Activated gamma-delta T cell treated with Interleukin-2 at 50 U/mL for 16 hours (primary cell): ENCODE measurements around the gene BCAM.
"Not testable (repeated sequence)": the region's sequence is repeated elsewhere in the genome, so short reads cannot be mapped to it uniquely, and the experiment has no call there.

Source experiments
- DNase-seq: peaks from one replicate; pipeline ENCODE4 v3.0.0-alpha.2; 2020

Gene BCAM

DNA sequence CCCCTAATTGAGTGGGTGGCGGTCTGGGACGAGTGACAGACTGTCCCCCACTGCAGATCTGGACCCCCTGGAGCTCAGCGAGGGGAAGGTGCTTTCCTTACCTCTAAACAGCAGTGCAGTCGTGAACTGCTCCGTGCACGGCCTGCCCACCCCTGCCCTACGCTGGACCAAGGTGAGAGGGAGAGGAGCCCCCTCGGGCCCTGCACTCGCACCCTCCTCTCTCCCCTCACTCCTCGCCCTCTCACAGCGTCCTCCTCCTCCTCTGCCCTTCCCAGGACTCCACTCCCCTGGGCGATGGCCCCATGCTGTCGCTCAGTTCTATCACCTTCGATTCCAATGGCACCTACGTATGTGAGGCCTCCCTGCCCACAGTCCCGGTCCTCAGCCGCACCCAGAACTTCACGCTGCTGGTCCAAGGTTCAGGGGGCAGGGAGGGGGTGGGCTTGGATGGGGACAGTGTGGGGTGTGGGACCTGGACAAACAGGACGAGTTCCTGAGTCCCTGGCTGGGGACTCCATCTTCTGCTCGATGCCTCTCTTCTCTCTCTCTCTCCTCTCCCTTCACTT lies 9.6 kb downstream of the BCAM start:
- no peak for DNase-seq

DNA sequence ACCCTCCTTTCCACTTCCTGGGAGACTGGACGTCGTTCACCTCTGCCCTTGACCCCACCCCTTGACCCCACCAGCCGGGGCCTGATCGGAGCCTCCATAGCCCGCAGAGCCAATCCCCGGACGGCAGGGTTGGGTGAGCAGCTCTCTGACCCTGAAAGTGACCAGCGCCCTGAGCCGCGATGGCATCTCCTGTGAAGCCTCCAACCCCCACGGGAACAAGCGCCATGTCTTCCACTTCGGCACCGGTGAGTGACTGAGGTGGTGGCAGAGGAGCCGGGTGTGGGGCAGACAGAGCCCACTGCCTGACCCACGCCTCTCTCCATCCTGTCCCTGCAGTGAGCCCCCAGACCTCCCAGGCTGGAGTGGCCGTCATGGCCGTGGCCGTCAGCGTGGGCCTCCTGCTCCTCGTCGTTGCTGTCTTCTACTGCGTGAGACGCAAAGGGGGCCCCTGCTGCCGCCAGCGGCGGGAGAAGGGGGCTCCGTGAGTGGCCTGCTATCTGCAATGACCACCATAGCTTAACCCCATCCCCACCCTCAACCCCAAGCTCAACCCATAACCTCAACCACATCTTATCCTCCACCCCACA lies 10.4 kb downstream of the BCAM start:
- DNase-seq = no peak

DNA sequence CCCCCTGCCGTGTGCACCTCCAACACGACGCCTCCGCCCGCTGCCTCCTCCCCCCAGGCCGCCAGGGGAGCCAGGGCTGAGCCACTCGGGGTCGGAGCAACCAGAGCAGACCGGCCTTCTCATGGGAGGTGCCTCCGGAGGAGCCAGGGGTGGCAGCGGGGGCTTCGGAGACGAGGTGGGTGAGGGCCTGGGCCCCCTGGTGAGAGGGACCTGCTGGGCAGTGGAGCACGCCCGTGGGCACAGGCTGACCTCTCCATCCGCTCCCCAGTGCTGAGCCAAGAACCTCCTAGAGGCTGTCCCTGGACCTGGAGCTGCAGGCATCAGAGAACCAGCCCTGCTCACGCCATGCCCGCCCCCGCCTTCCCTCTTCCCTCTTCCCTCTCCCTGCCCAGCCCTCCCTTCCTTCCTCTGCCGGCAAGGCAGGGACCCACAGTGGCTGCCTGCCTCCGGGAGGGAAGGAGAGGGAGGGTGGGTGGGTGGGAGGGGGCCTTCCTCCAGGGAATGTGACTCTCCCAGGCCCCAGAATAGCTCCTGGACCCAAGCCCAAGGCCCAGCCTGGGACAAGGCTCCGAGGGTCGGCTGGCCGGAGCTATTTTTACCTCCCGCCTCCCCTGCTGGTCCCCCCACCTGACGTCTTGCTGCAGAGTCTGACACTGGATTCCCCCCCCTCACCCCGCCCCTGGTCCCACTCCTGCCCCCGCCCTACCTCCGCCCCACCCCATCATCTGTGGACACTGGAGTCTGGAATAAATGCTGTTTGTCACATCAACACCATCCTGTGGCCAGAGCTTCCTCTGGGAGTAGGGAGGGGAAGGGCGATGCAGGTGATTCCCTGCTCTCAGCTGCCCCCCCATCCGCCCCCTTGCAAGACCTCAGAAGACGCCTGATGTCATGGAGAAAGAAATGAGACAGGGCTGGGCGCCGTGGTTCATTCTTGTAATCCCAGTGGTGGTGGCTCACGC lies 12.0 kb downstream of the BCAM start:
- DNase-seq = no peak

DNA sequence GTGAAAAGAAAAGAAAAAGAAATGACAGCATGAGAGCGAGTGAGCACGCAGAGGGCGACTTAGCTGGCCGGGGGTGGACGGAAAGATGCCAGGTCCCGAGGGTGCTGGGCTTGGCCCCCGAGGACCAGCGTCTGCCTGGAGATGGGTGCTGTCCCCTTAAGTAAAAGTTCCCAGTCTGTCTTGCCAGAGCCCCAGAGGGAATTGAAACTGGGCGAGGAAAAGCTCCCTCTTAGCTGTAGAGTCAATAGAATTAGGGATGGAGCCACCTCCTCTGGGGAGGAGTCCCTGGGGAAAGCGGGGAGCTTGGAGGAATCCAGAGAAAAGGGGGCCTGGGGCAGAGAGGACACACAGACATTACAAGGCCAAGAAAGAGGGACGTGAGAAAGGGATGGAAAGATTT lies 13.3 kb downstream of the BCAM start:
- no peak for DNase-seq

DNA sequence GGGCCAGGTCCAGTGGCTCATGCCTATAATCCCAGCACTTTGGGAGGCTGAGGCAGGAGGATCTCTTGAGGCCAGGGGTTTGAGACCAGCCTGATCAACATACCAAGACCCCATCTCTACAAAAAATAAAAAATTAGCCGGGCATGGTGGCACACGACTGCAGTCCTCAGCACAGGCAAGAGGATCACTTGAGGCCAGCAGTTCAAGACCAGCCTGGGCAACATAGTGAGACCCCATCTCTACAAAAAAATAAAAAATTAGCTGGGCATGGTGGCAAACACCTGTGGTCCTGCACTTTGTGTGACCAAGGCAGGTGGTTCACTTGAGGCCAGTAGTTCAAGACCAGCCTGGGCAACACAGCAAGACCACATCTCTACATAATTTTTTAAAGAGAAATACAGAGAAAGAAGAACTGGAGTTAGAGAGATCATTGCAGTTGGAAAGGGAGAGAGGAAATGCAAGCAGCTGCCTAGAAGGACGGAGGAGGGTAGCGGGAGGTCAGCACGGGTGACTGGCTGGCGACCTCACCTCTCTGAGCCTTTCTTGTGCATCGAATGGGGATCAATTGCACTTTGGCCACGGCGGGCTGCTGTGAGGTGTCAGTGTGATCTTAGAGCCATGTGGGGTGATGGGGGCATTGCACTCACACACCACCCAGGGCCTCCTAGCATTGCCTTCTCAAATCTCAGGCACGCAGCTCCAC lies 13.9 kb downstream of the BCAM start:
- DNase-seq = no peak

DNA sequence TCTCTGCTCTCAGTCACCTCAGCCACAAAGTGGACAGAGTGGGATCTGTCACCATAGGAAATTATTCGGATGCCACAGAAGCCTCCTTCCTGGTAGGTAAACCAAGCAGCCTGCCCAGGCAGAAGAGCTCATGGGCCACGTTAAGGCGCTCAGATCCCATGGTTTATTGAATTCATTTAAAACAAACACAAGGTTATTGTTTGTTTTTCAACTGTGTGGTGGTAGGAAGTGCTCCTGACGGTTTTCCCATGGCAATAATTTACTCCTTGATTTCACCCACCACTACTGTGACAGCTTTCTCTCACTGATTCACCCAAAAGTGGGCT lies 14.4 kb downstream of the BCAM start:
- no peak for DNase-seq

DNA sequence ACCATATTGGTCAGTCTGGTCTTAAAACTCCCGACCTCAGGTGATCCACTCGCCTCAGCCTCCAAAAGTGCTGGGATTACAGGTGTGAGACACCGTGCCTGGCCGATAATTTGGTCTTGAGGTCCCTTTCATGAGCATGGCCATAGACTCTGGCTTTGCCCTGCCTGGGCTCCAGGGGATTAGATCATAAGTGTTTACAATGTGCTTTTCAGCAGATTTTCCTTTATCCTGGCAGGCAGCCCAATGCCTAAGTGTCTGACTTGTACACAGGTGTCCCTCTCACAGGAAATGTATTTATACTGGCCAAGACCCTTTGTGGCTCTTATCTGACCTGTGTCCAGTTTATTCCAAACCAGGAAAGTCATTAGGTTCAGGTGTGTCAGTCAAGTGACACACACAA lies 15.9 kb downstream of the BCAM start:
- no peak for DNase-seq

DNA sequence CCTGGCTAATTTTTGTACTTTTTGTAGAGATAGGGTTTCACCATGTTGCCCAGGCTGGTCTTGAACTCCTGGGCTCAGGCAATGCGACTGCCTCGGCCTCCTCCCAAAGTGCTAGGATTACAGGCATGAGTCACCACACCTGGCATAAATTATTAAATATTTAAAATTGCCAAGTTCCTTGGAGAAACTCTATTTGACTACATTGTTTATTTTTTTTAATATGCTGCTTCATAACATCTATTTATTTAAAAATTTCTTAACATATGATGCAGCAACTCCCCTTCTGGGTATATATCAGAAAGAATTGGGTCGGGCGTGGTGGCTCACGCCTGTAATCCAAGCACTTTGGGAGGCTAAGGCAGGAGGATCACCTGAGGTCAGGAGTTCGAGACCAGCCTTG lies 24.0 kb downstream of the BCAM start:
- DNase-seq = not testable (repeated sequence)

DNA sequence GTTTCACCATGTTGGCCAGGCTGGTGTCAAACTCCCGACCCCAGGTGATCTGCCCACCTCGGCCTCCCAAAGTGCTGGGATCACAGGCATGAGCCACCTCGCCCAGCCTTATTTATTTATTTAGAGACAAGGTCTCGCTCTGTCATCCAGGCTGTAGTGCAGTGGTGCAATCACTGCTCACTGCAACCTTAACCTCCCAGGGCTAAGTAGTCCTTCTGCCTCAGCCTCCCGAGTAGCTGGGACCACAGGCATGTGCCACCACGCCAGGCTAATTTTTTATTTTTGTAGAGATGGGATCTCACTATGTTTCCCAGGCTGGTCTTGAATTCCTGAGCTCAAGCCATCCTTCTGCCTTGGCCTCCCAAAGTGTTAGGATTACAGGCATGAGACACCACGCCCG lies 25.5 kb downstream of the BCAM start:
- DNase-seq = not testable (repeated sequence)

DNA sequence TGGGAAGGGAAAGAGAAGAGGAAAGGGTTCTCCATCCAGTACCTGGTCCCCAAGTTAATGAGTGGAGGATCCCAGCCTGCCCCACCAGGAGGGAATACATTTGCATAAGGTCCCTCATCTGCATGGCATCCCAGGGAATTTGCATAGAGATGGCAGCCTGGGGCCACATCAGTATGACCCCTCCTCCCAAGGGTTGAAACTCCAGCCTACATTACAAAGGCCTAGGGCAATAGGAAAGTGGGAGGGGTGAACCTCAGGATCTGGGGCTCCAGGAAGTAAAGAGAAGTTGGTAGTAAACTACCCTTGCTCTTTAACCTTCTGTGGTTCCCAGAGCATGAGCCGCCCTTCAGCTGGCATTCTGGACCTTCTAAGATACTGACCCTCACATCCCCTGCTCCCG lies 30.4 kb downstream of the BCAM start:
- no peak for DNase-seq

DNA sequence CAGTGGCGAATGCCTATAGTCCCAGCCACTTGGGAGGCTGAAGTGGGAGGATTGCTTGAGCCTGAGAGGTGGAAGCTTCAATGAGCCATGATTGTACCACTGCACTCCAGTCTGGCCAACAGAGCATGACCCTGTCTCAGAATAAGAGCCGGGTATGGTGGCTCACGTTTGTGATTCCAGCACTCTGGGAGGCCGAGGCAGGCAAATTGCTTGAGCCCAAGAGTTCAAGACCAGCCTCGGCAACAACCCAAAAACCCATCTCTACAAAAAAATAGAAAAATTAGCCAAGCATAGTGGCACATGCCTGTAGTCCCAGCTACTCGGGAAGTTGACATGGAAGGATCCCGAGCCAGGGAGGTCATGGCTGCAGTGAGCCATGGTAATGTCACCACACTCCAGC lies 31.9 kb downstream of the BCAM start:
- DNase-seq = no peak

DNA sequence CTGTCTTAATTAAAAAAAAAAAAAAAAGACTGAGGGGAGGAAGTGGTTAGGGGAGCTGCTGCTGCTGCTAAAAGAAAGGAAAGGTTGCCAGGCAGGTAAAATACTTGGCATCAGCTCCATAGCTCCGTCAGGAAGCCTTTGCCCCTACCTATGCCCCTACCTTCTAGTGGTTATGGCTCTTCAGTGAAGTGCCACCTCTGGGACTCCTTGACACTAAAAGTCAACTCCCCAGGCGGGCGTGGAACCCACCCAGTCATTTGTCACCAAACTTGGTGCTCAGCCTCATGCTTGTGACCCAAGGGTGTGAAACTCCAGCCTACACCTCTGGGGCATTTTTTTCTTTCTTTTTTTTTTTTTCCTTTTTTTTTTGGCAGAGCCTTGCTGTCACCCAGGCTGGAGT lies 32.3 kb downstream of the BCAM start:
- DNase-seq = no peak

DNA sequence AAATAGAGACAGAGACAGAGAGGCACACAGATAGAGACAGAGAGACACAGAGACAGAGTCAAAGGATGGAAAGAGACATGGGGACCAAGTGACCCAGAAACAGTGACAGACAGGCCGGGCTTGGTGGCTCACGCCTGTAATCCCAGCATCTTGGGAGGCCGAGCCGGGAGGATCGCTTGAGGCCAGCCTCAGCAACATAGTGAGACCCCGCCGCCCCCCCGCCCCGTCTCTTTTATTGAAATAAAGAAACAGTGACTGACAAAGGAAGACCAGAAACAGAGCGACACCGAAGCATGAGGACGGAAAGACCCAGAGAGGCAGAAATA lies 36.3 kb downstream of the BCAM start:
- DNase-seq = no peak

DNA sequence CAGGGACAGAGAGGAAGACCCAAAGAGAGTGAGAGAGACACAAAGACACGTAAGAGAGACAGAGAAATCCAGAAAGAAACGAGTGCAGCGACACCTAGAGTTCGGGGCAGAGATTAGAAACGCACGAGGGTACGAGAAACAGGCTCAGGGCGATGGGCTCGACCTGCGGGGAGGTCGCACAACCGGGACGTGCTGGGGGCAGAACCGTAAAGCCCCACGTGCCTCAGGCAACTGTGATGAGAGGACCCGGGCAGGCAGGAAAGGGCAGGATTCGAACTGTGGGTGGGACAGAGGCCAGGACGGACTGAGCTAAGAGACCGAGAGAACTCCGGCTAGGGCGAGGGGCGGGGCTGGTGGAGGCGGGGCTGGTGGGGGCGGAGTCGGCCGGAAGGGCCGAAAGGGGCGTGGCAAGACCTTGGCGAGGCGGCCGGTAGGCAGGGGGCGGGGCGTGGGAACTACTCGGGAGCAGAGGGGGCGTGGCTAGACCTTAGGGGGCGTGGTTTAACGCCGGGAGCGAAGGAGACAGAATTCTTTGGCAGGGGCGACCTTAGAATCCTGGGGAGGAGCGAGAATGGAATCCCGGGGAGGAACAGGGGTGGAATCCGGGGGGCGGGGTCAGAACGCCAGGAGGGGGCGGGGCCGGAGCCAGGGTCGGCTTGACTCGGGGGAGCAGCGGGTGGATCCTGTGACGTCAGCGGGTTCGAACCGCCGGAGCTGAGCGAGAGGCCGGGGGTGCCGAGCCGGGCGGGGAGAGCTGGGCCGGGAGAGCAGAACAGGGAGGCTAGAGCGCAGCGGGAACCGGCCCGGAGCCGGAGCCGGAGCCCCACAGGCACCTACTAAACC lies 36.9 kb downstream of the BCAM start, which contains the start of gene NECTIN2:
NECTIN2 (plus strand) TSS at position 686 of the 843 bp plus-strand sequence. CDS start 229 bp downstream, outside the sequence.
- DNase-seq = peak; percentile 61

DNA sequence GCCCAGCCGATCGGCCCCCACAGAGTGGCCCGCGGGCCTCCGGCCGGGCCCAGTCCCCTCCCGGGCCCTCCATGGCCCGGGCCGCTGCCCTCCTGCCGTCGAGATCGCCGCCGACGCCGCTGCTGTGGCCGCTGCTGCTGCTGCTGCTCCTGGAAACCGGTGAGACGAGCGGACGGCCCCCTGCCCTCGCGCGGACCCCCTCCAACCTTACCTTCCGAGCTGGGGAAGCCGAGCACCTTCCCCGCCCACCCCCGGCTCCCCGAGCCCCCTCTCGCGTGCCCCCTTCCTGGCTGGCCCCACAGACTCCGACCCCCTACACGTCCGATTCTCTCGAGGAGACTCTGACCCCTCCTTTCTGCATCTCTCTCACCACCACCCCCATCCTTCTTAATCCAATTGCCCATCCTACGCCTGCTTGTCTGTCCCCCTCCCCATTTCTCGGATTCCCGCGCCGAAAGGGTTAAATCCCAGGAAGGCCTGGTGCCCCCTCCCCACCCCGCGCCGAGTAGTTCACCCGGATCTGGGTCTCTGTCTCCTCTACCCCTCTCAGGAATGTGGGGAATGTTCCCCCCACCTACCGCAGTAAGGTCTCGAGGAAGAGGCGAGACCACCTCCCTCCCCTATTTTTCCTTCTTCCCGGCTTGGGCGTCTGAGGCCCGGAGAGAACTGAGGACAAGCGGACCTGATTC lies 37.7 kb downstream of the BCAM start:
- DNase-seq = no peak

DNA sequence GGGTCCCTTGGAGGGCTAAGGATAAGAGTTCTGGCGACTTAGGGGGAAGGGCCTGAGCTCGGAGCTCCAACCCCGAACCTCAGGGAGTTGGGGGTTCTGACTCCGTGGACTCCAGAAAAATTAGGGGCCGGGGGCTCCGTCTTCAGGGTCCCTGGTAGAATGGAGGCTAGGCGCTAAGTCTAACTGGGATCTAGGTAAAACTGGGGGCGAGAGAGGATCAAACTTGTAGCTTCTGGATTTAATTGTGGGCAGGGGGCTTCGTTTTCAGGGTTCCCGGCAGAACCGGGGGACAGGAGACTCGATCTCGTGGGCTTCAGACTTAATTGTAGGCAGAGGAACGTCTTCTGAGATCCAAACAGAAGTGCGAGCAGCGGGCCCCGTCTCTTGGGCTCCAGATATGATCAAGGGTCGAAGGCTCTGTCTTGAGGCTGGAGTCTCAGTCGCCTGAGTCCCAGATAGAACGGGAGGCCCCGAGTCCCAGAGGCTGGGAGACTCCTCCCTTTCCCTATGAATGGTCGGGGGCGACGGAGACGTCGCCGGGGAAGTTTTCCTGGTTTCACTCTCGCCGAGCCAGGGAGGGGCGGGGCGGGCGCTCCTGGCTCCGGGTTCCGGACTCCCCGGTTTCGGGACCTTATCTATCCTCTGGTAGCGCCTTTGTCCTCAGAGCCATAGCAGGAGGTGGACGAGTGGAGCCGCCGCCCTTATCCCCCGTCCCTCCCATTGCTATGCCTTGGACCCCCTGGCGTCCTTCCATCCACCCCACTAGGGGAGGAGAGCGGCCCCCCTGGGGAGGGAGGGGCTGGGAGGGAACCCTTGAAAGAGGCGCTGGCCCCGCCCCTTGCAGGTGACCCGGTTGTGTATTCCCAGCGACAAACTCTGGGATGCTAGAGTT lies 38.5 kb downstream of the BCAM start:
- no peak for DNase-seq

DNA sequence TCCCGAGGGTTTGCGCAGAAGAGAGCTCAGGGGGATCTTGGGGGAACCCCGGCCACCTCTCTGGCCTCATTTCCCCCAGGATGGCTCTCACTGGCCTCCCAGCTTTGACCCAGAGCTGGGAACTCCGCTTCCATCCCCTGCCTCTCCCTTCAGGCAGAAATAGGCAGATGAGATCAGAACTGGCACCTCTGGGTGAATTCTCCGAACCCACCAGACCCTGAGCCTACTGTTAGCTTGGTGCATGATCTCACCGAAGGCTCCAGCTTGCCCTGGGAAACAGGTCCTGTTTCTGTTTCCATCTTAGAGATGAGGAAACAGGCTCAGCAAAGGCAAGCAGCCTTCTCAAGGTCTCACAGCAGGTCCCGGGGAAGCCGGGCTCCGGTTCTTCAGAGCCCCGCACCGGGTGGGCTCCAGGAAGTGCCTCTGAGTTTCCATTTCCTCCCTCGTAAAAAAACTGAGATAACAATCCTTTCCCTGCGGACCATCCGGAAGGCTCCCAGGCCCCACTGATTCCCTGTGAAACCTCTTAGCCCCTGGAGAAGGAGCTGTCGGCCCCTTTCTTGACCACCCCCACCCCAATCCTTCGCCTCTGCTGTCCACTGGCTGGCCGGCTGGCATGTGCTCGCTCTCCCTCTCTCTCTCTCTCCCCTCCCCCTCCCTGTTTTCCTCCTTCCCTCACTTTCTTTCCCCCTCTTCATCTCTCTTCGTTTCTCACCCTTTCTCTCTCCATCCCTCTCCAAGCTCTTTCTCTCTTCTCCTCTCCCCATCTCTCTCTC lies 39.3 kb downstream of the BCAM start:
- DNase-seq = no peak

DNA sequence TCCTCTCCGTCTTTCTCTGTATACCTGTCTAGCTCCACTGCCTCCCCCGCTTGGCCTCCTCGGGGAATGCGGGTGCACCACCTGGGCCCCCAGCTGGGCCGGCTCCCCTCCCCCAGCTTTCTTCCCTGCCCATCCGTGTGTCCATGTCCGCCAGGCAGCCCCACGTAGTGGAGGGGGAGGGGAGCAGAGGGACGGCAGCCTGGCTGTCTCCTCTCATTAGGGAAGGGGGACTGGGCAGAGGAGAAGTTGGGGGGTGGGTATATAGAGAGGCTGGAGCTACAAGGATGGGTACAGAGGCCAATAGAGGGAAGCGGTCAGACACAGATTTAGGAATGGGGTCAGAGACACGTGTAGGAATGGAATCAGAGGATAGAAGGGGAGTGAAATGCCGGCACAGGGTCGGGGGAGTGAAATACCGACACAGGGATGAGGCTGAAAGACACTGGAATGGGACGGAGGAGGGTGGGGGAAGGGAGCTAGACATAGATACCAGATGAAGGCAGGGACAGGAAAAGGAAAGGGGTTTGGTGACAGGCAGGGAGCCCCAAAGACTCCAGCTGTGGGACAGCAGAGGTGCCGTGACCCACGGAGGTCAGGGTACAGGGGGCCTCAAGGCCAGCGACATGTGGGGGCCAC lies 40.0 kb downstream of the BCAM start:
- DNase-seq = no peak

DNA sequence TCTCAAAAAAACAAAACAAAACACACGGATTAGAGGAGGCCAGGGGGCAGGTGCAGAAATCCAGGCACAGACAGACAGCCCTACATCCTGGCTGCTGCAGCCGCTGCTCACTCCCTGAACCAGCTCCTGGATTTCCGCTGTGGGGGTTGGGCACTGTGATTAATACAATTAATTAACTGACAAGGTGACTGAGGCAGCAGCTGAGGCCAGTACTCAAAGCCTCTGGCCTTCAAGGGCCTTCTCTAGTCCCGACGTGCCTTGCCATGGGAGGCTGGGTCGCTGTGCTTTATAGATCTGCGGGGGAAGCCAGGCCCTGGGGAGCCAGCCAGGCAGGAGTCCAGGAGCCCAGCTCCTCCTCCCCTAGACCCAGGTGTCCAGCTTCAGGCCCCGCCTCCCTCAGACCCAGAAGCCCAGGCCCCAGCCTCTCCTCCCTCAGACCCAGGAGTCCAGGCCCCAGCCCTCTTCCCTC lies 41.8 kb downstream of the BCAM start:
- no peak for DNase-seq

DNA sequence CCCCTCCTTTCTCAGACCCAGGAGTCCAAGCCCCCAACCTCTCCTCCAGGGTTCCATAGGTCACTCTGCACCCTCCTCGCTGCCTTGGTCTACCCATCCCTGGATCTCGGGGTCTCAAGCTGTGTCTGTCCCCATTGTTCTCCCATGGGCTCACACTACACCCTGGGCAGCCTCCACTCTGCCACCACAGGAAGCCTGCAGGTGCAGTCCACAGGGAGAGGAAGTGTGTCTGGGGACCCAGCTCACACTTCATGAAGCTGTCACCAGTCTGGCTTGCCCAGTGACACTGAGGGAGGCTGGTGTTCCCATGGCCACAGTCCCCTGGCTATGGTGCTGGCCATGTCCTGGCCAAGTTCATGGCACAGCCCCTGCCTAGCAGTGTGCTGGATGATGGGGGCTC lies 42.5 kb downstream of the BCAM start:
- DNase-seq = no peak
